ENCODE data around the gene ENTHD1. TPM values are rescaled to one million over a fixed set of nuclear protein-coding genes. Genes with fewer than 3 reads are reported as not detected.
"Not testable (repeated sequence)": the region's sequence is repeated elsewhere in the genome, so short reads cannot be mapped to it uniquely, and the experiment has no call there.

The ENTHD1 gene
- total RNA-seq, 1 experiment from 2014 or later, result not detected

- DNase-seq, result no peak
- H3K4me1 Mint-ChIP-seq (ENCODE audit: low read depth, unreplicated experiment), result no peaks in the 10 kb centered on the region
- no peak overlapping the region for H3K4me3 Mint-ChIP-seq (ENCODE audit: unreplicated experiment)
- no peaks in the 10 kb centered on the region for H3K9me3 Mint-ChIP-seq (ENCODE audit: unreplicated experiment)
- Histone ChIP-seq H3K4me1 (no peaks in the 10 kb centered on the region), H3K4me3 (ENCODE audit: low read depth, low read length) (no peak overlapping the region), H3K9me3 (no peaks in the 10 kb centered on the region), H3K27me3 (replicated peaks; ENCODE audit: control insufficient read depth, insufficient read depth, low read length) (no peaks in the 10 kb centered on the region), H3K36me3 (ENCODE audit: control insufficient read depth, insufficient read depth, low read length) (no peaks in the 10 kb centered on the region)
- no peaks in the 10 kb centered on the region for H3K36me3 Mint-ChIP-seq (ENCODE audit: insufficient read depth, unreplicated experiment)
- TF ChIP-seq CTCF (IDR thresholded peaks at IDR 0.05; ENCODE audit: insufficient read depth in 1 of 2, low read depth in 1 of 2, low read length in 1 of 2, severe bottlenecking in 1 of 2, unreplicated experiment in 1 of 2), result no peak
- intact Hi-C loops (cut with micrococcal nuclease; ENCODE audit: unreplicated experiment), result no loop called here
- CTCF ChIA-PET, result interaction anchor here (1.5 kb wide), 1 partner anchor 140 kb away, joined by 5 read pairs; no protein-coding TSS in a partner anchor
- no TSS peak for BruUV-seq (replicated peaks)
- H3K27ac Mint-ChIP-seq (ENCODE audit: unreplicated experiment), result no peak overlapping the region
- H3K27me3 Mint-ChIP-seq (ENCODE audit: insufficient read depth, unreplicated experiment), result peaks cover 12% of the 10 kb centered on the region
- POLR2A ChIA-PET, result no interaction called here
Observed at GRCh38 chr22:39896313-39896996, 2.9 kb upstream of the ENTHD1 start.

GRCh38 chr22:39895682-39896081 is 2.1 kb upstream of the ENTHD1 start:
- no peaks in the 10 kb centered on the region for H3K9me3 Mint-ChIP-seq (ENCODE audit: unreplicated experiment)
- BruUV-seq (replicated peaks), result no TSS peak
- Histone ChIP-seq H3K4me3 (ENCODE audit: low read depth, low read length) (no peak overlapping the region), H3K27me3 (replicated peaks; ENCODE audit: control insufficient read depth, insufficient read depth, low read length) (no peaks in the 10 kb centered on the region), H3K9me3 (no peaks in the 10 kb centered on the region), H3K36me3 (ENCODE audit: control insufficient read depth, insufficient read depth, low read length) (no peaks in the 10 kb centered on the region), H3K4me1 (no peaks in the 10 kb centered on the region)
- ChIA-PET CTCF (no interaction called here), POLR2A (no interaction called here)
- DNase-seq, result no peak
- H3K4me1 Mint-ChIP-seq (ENCODE audit: low read depth, unreplicated experiment), result no peaks in the 10 kb centered on the region
- no peak for TF ChIP-seq CTCF (IDR thresholded peaks at IDR 0.05; ENCODE audit: insufficient read depth in 1 of 2, low read depth in 1 of 2, low read length in 1 of 2, severe bottlenecking in 1 of 2, unreplicated experiment in 1 of 2)
- H3K4me3 Mint-ChIP-seq (ENCODE audit: unreplicated experiment), result no peak overlapping the region
- H3K27ac Mint-ChIP-seq (ENCODE audit: unreplicated experiment), result no peak overlapping the region
- peaks cover 8% of the 10 kb centered on the region for H3K27me3 Mint-ChIP-seq (ENCODE audit: insufficient read depth, unreplicated experiment)
- intact Hi-C loops (cut with micrococcal nuclease; ENCODE audit: unreplicated experiment), result no loop called here
- H3K36me3 Mint-ChIP-seq (ENCODE audit: insufficient read depth, unreplicated experiment), result no peaks in the 10 kb centered on the region

GRCh38 chr22:39894554-39895092 is 1.1 kb upstream of the ENTHD1 start:
- DNase-seq, result no peak
- Mint-ChIP-seq H3K4me3 (ENCODE audit: unreplicated experiment) (no peak overlapping the region), H3K27me3 (ENCODE audit: insufficient read depth, unreplicated experiment) (peaks cover 5% of the 10 kb centered on the region), H3K27ac (ENCODE audit: unreplicated experiment) (no peak overlapping the region), H3K9me3 (ENCODE audit: unreplicated experiment) (no peaks in the 10 kb centered on the region), H3K4me1 (ENCODE audit: low read depth, unreplicated experiment) (no peaks in the 10 kb centered on the region), H3K36me3 (ENCODE audit: insufficient read depth, unreplicated experiment) (no peaks in the 10 kb centered on the region)
- Histone ChIP-seq H3K9me3 (no peaks in the 10 kb centered on the region), H3K4me3 (ENCODE audit: low read depth, low read length) (no peak overlapping the region), H3K27me3 (replicated peaks; ENCODE audit: control insufficient read depth, insufficient read depth, low read length) (no peaks in the 10 kb centered on the region), H3K4me1 (no peaks in the 10 kb centered on the region), H3K36me3 (ENCODE audit: control insufficient read depth, insufficient read depth, low read length) (no peaks in the 10 kb centered on the region)
- TF ChIP-seq CTCF (IDR thresholded peaks at IDR 0.05; ENCODE audit: insufficient read depth in 1 of 2, low read depth in 1 of 2, low read length in 1 of 2, severe bottlenecking in 1 of 2, unreplicated experiment in 1 of 2), result no peak
- BruUV-seq (replicated peaks), result no TSS peak
- ChIA-PET CTCF (interaction anchor here (0.7 kb wide), 1 partner anchor 196 kb away, joined by 3 read pairs; no protein-coding TSS in a partner anchor), POLR2A (no interaction called here)
- intact Hi-C loops (cut with micrococcal nuclease; ENCODE audit: unreplicated experiment), result no loop called here

GRCh38 chr22:39889924-39890323 is 3.6 kb downstream of the ENTHD1 start:
- H3K4me1 Mint-ChIP-seq (ENCODE audit: low read depth, unreplicated experiment); H3K27ac Mint-ChIP-seq (ENCODE audit: unreplicated experiment); BruUV-seq (replicated peaks); H3K9me3 ChIP-seq; CTCF ChIA-PET; H3K4me3 ChIP-seq (ENCODE audit: low read depth, low read length); POLR2A ChIA-PET; H3K36me3 Mint-ChIP-seq (ENCODE audit: insufficient read depth, unreplicated experiment); intact Hi-C loops (cut with micrococcal nuclease; ENCODE audit: unreplicated experiment); H3K4me1 ChIP-seq; H3K9me3 Mint-ChIP-seq (ENCODE audit: unreplicated experiment); H3K27me3 Mint-ChIP-seq (ENCODE audit: insufficient read depth, unreplicated experiment); DNase-seq; H3K27me3 ChIP-seq (replicated peaks; ENCODE audit: control insufficient read depth, insufficient read depth, low read length); H3K4me3 Mint-ChIP-seq (ENCODE audit: unreplicated experiment); H3K36me3 ChIP-seq (ENCODE audit: control insufficient read depth, insufficient read depth, low read length): not testable (repeated sequence)

Measured in Caco-2 (cell line).